Calu3 (cell line): ENCODE data around the gene IPP. TPM values are rescaled to one million over a fixed set of nuclear protein-coding genes. Genes with fewer than 3 reads are reported as not detected.

Experiments
- BruUV-seq: library from RNA; stranded (reverse); fragments of 400-500 nt; replicated peaks from 2 replicates; lab custom pipeline; 2021; lab: Mats Ljungman, UMichigan
- CTCF ChIA-PET: fragments of 300-600 bp; sonication (Branson Sonifier 250); formaldehyde crosslinking; loops from one replicate; lab custom pipeline; 2022; ENCODE audit warnings: antibody characterized with exemption; lab: Charles Lee
- DNase-seq: peaks from one replicate; pipeline ENCODE4 v3.0.0; 2022
- H3K27ac Mint-ChIP-seq: one replicate; pipeline ENCODE4 v1.8.0; 2022; ENCODE audit warnings: mixed read lengths; ENCODE audit not compliant: unreplicated experiment
- H3K27me3 Mint-ChIP-seq: one replicate; pipeline ENCODE4 v1.8.0; 2022; ENCODE audit warnings: mixed read lengths; ENCODE audit not compliant: unreplicated experiment
- H3K36me3 Mint-ChIP-seq: one replicate; pipeline ENCODE4 v1.8.0; 2022; ENCODE audit warnings: mild to moderate bottlenecking, moderate library complexity, mixed read lengths; ENCODE audit not compliant: insufficient read depth, unreplicated experiment
- H3K4me1 Mint-ChIP-seq: one replicate; pipeline ENCODE4 v1.8.0; 2022; ENCODE audit warnings: mild to moderate bottlenecking, low read depth, mixed read lengths; ENCODE audit not compliant: unreplicated experiment
- H3K4me3 Mint-ChIP-seq: one replicate; pipeline ENCODE4 v1.8.0; 2022; ENCODE audit warnings: mild to moderate bottlenecking, low read depth, moderate library complexity, mixed read lengths; ENCODE audit not compliant: unreplicated experiment
- H3K9me3 Mint-ChIP-seq: one replicate; pipeline ENCODE4 v1.8.0; 2022; ENCODE audit warnings: low read depth, mixed read lengths; ENCODE audit not compliant: unreplicated experiment
- CTCF ChIP-seq: fragments of 200-600 bp; IDR thresholded peaks from one replicate; pipeline ENCODE4 v1.8.0; 2022; ENCODE audit warnings: antibody characterized with exemption; ENCODE audit not compliant: unreplicated experiment
- intact Hi-C: fragments of 100-400 bp; cut with micrococcal nuclease; formaldehyde crosslinking; loops from one replicate; pipeline ENCODE4 v1.10.0; 2022; ENCODE audit not compliant: unreplicated experiment
- total RNA-seq: library from RNA; stranded (reverse); gene quantifications from 2 replicates; pipeline ENCODE4 v1.2.3, GENCODE V29; 2022

IPP gene
- total RNA-seq, 1 experiment from 2014 or later = 11.6 TPM

- no peak for DNase-seq
- no TSS peak for BruUV-seq
- intact Hi-C loops = no loop called here
- Mint-ChIP-seq H3K9me3 (no peaks in the 10 kb centered on the region), H3K4me3 (no peak overlapping the region), H3K27me3 (peaks cover 5% of the 10 kb centered on the region), H3K27ac (no peak overlapping the region), H3K36me3 (no peaks in the 10 kb centered on the region), H3K4me1 (no peaks in the 10 kb centered on the region)
- TF ChIP-seq CTCF = no peak
- CTCF ChIA-PET = interaction anchor here (0.7 kb wide), 1 partner anchor 10 kb away, joined by 6 read pairs; no protein-coding TSS in a partner anchor
Measured at GRCh38 chr1:45775794-45776193, 25.3 kb upstream of the IPP start.

- no peak for TF ChIP-seq CTCF
- H3K27ac Mint-ChIP-seq = no peak overlapping the region
- DNase-seq = no peak
- no peaks in the 10 kb centered on the region for H3K27me3 Mint-ChIP-seq
- H3K4me3 Mint-ChIP-seq = no peak overlapping the region
- H3K9me3 Mint-ChIP-seq = no peaks in the 10 kb centered on the region
- H3K36me3 Mint-ChIP-seq = no peaks in the 10 kb centered on the region
- CTCF ChIA-PET = no interaction called here
- H3K4me1 Mint-ChIP-seq = no peaks in the 10 kb centered on the region
- intact Hi-C loops = no loop called here
- no TSS peak for BruUV-seq
Measured at GRCh38 chr1:45772971-45773370, 22.5 kb upstream of the IPP start.

GRCh38 chr1:45769261-45769932 lies 18.9 kb upstream of the IPP start:
- no peak for TF ChIP-seq CTCF
- BruUV-seq = no TSS peak
- intact Hi-C loops = no loop called here
- H3K27ac Mint-ChIP-seq = no peak overlapping the region
- H3K4me3 Mint-ChIP-seq = no peak overlapping the region
- no peaks in the 10 kb centered on the region for H3K4me1 Mint-ChIP-seq
- H3K9me3 Mint-ChIP-seq = no peaks in the 10 kb centered on the region
- no peaks in the 10 kb centered on the region for H3K36me3 Mint-ChIP-seq
- no peak for DNase-seq
- CTCF ChIA-PET = no interaction called here
- H3K27me3 Mint-ChIP-seq = no peaks in the 10 kb centered on the region

- Mint-ChIP-seq H3K36me3 (no peaks in the 10 kb centered on the region), H3K9me3 (no peaks in the 10 kb centered on the region), H3K4me1 (no peaks in the 10 kb centered on the region), H3K4me3 (no peak overlapping the region), H3K27me3 (no peaks in the 10 kb centered on the region), H3K27ac (no peak overlapping the region)
- DNase-seq = no peak
- TF ChIP-seq CTCF = no peak
- intact Hi-C loops = no loop called here
- CTCF ChIA-PET = interaction anchor here (0.7 kb wide), 1 partner anchor 24 kb away, joined by 5 read pairs; no protein-coding TSS in a partner anchor
- no TSS peak for BruUV-seq
Measured at GRCh38 chr1:45767035-45767434, 16.6 kb upstream of the IPP start.
